T-helper 2 cell (primary cell): Measurements from ENCODE around the gene NOX3.

Experiments used
- DNase-seq, 5 experiments: peaks; one replicate each; pipeline versions ENCODE4 v3.0.0 to v3.0.0-alpha.2; 2012 to 2022

Gene NOX3

DNA sequence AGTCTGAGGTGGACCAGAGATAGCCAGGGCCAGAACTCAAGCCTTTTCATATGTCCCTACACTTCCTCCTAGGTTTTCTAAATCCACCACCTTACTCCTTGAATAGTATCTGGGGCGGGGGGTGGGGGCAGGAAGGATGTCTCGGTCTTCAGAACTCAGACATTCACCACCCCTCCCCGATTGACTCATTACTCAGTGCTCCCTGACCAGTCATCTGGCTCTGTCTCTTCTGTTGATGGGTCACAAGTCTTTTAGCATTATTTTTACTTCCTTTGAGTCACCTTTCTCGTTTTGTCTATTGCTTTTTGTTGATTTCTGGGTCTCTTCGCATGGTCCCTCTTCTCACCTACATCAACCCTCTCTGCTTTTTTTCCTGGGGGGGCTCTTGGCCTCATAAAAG lies 23.3 kb downstream of the NOX3 start:
- no peak for DNase-seq

GRCh38 chr6:155429321-155429893 lies 26.2 kb downstream of the NOX3 start:
- no peak for DNase-seq

- no peak for DNase-seq
These were observed 29.2 kb downstream of the NOX3 start for GRCh38 chr6:155426408-155426945.

DNA sequence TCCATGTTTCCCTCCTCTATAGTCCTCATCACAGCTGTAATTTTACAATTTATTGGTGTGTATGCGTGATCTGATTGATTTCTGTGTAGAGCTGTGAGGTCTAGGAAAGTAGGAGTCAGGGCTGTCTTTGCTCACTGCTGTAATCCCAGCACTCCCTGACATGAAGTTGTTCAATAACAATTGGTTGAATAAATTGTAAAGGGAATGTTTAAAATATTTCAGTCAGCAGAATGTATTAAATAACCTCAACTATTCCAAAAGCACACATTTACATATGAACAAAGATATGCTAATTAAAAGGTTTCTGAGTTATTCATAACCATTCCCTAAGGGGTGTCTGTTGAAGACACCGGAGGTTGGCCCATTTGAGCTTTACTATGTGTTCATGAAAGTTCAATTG lies 31.5 kb downstream of the NOX3 start:
- no peak for DNase-seq

DNA sequence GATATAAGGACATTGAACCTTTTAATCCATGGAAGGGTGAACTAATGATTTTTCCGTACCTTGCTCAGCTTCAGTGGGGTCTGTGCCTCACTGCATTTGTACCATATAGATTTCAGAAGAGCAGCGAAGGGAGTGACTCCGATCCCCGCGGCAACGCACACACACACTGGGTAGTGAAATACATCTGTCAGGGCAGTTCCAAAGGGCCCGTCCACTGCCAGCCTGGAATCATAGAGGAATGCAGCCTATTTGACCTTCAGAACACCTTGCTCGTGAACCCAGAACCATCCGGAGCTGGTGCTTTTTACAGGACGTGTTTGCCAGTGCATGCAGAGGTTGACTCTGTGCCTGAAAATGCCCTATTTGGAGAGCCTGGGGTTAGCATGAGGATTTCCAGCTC lies 33.0 kb downstream of the NOX3 start:
- no peak for DNase-seq

GRCh38 chr6:155420492-155420891 lies 35.1 kb downstream of the NOX3 start:
- peak in 1 of 5 experiments; percentile 36 for DNase-seq

GRCh38 chr6:155419161-155419560 lies 36.5 kb downstream of the NOX3 start:
- DNase-seq: no peak

DNA sequence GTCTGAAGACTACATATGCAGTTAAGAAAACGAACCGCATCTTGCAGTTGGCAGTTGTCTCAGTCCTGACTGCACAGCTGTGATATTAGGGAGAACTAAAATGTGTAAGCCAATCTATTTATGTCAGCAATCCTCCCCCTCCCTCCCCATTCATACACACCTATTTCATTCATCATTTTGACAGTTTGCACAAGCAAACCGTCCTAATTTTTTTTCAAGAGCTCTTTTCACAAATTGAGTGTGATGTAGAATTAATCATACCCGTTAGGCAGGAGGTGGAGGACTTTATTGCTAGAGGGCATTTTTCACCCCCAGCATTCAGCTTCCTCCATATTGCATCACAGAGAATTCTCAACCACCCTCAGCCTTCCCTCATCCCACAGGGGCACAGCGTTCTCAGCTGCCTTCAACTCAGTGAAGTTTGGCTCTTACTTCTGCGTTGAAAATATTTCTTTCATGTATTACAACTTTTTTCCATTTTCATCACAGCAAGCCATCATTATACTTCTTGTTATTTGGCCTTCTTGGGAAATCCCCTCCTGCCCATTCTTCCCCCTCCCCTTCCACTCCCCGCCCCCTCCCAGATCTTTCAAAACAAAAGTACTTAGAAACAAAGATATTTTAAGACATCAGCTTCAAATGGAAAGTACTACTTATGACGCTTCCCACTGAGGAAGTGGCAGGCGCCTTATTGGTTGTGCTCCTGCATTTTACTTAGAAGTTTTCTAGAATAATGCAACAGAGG lies 37.5 kb downstream of the NOX3 start:
- DNase-seq: peak in 4 of 5 experiments; percentile 24 to 84 (median 43)

GRCh38 chr6:155417454-155417853 lies 38.2 kb downstream of the NOX3 start:
- DNase-seq: peak in 1 of 5 experiments; percentile 24

DNA sequence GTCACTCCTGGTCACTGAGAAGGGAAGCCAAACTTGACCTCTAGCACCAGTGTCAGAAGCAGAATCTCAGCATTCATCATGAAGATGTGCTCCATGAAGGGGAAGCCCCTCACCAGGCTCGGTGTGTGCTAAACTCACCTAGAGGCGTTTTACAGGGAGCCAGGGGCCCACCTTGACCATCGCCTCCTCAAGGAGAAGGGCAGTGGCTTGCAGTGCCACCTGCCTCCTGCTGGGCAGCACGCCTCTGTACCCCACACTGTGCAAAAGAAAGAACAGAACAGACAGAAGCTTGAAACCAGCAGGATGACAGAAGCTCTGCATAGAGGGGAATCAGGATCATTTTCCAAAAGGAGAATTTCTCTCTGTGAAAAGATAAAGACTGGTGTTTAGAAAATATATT lies 39.7 kb downstream of the NOX3 start:
- DNase-seq: no peak

GRCh38 chr6:155414049-155414448 lies 41.6 kb downstream of the NOX3 start:
- no peak for DNase-seq

DNA sequence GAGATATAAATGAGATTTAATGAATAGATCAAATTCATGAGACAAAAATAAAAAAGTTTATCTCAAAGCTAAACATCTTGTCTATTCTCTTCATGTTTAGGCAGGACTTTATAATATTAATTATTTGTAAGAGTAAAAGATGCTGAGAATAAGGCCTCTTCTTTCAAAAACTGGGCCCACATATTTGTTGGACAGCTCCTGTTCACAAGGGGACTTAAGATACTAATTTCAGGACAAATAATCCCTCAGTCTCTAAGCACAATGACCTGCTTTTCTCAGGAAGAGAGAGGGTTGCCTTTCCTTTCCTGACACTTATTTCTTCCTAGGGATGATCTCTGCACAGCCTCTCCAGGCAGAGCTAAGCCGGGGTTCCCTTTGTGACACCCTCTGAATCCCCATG lies 43.3 kb downstream of the NOX3 start:
- DNase-seq: no peak

GRCh38 chr6:155411154-155412052 lies 44.2 kb downstream of the NOX3 start:
- DNase-seq: no peak

GRCh38 chr6:155409391-155409790 lies 46.2 kb downstream of the NOX3 start:
- DNase-seq: no peak

- DNase-seq: no peak
These were observed 46.7 kb downstream of the NOX3 start for GRCh38 chr6:155408981-155409380.

- no peak for DNase-seq
These were observed 47.4 kb downstream of the NOX3 start for GRCh38 chr6:155408231-155408630.

DNA sequence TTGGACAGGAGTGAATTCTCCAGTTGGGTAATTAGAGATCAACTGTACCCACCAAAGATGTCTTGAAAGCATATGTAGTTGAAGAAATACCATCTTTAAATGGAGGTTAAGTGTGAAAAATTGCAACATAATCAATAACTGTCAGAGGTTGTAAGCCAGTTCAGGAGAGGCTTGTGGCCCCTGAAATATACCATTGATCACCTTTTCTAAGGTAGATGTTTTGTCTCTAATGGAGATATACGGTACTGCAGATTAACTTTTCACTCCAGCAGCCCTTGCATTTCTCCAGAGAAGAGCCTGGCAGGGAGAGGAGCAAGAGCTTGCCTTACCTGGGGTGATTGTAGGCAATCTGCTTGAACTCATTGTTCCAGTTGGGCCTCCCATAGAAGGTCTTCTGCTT lies 48.8 kb downstream of the NOX3 start:
- DNase-seq: no peak

- no peak for DNase-seq
These were observed 50.7 kb downstream of the NOX3 start for GRCh38 chr6:155404937-155405336.

GRCh38 chr6:155402656-155403304 lies 52.9 kb downstream of the NOX3 start:
- DNase-seq: no peak

DNA sequence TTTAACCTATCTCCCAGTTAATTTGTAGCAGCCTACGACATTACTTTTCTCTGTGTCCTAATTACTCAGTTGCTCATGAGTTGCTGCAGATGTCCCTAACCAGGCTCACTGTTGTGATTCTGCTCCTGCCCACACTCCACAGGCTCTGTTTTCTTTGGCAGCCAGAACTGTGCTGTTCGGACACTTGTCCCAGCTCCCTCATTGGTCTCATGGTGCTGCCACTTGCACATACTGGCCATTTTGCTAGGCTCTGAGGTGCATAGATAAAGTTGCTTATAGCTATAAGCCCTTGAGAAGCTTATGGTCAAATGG lies 55.0 kb downstream of the NOX3 start:
- no peak for DNase-seq

DNA sequence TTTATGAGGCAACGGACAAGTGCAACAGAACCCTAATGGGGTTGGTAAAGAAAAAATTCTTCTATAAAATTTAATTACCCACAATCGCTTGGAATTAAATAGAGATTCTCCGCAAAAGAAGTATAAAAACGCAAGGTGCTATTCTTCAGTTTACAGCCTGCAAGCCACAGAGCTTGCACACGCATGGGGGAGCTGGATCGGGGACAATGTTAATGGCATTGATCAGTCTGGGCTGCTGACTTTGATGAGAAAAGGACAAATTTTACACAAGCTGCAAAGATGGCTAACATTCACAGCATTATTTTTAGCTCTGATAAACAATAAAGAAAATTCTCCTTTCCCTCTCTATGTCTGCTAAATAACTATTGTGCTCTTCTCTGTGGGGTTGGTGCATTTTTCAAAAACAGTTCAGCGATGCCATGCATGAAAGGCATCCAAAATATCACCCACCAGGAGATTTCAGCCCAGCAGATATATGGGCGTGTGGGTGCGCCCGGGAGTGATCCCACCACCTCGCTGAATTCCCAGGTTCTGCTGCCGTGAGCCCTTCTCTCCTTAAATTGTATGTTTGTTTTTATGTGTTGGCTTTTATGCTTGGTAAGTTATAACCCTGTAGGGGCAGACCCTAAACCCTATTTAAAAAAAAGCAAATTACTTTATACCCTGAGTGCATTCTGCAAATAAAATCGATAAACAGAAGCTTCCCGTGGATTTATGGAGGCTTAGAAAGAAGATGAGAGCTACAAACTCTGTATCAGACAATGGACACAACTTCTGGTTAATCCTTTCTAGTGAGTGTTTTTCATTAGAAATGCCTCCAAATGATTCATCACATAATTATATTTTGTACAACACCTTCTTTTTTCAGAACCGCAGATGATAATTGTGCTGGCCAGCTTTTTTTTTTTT lies 55.6 kb downstream of the NOX3 start:
- no peak for DNase-seq
